HCT116 (cell line): Measurements from ENCODE around the gene RFX3. TPM values are rescaled to one million over a fixed set of nuclear protein-coding genes. Genes with fewer than 3 reads are reported as not detected.

Source experiments
- ATAC-seq: fragments of 200-7000 bp; cut with Tn5 transposase; 2 replicates; pipeline ENCODE4 v1.9.1; 2020; ENCODE audit warnings: mild to moderate bottlenecking, moderate library complexity
- BruUV-seq: library from RNA; stranded (reverse); fragments of 400-500 nt; replicated peaks from 2 replicates; lab custom pipeline; 2021; lab: Mats Ljungman, UMichigan
- CTCF ChIA-PET: fragments of 300-600 bp; sonication (Branson Sonifier 250); formaldehyde crosslinking; loops from one replicate; lab custom pipeline; 2021; ENCODE audit warnings: antibody characterized with exemption; lab: Charles Lee
- POLR2A ChIA-PET: fragments of 300-600, 350-600 bp; sonication (Branson Sonifier 250); formaldehyde crosslinking; loops from one replicate; lab custom pipeline; 2021; ENCODE audit warnings: antibody characterized with exemption; lab: Charles Lee
- RAD21 ChIA-PET, 2 experiments: fragments of 300-600 bp; sonication (Branson Sonifier 250); formaldehyde crosslinking; loops; one replicate each; lab custom pipeline; 2023; ENCODE audit warnings: low total read pairs in 2 of 2; ENCODE audit not compliant: uncharacterized antibody in 2 of 2, unreplicated experiment in 2 of 2, low non-redundant PET in 1 of 2; lab: Charles Lee
- DNase-seq: peaks from one replicate; pipeline ENCODE4 v3.0.0-alpha.2; 2010; ENCODE audit warnings: low read depth, low spot score
- H2AFZ ChIP-seq: fragments of 200-600 bp; shearing (Covaris generic), sonication (generic); 2 replicates; pipeline ENCODE4 v1.6.1; 2017; ENCODE audit warnings: low read depth, mixed run types, mixed read lengths, antibody characterized with exemption, low read length; ENCODE audit not compliant: poor library complexity, severe bottlenecking
- H3K27ac ChIP-seq: 2 replicates; pipeline ENCODE4 v1.5.1; 2012; ENCODE audit warnings: low read depth, low read length
- H3K27me3 ChIP-seq: fragments of 200-600 bp; sonication (generic); 2 replicates; pipeline ENCODE4 v1.6.1; 2016; ENCODE audit warnings: mixed run types, low read length, mixed read lengths; ENCODE audit not compliant: insufficient read depth
- H3K36me3 ChIP-seq, 2 experiments: fragments of 200-500 bp in 1 of 2; fragments of 200-600 bp in 1 of 2; sonication (Bioruptor generic) in 1 of 2; sonication (generic) in 1 of 2; 2 replicates each; pipeline versions ENCODE4 v1.5.1 to v1.6.1; 2014 to 2016; ENCODE audit warnings: low read length in 2 of 2, inconsistent platforms in 1 of 2, mixed read lengths in 1 of 2, mixed run types in 1 of 2; ENCODE audit not compliant: insufficient read depth in 2 of 2, control insufficient read depth in 1 of 2
- H3K4me1 ChIP-seq, 2 experiments: fragments of 200-600 bp in 1 of 2; sonication (generic) in 1 of 2; 2 replicates each; pipeline versions ENCODE4 v1.5.1 to v1.6.1; 2012 to 2017; ENCODE audit warnings: low read length in 2 of 2, inconsistent platforms in 1 of 2, mild to moderate bottlenecking in 1 of 2, mixed read lengths in 1 of 2, mixed run types in 1 of 2, moderate library complexity in 1 of 2; ENCODE audit not compliant: insufficient read depth in 2 of 2, control insufficient read depth in 1 of 2
- H3K4me2 ChIP-seq: fragments of 200-600 bp; sonication (generic); 2 replicates; pipeline ENCODE4 v1.6.1; 2017; ENCODE audit warnings: mixed run types, low read length, mixed read lengths
- H3K4me3 ChIP-seq, 2 experiments: fragments of 200-600 bp in 1 of 2; sonication (generic) in 1 of 2; replicated peaks in 1 of 2; 2 replicates each; pipeline ENCODE4 v1.5.1; 2011 to 2016; ENCODE audit warnings: low read length in 2 of 2, control low read depth in 1 of 2, low read depth in 1 of 2, mild to moderate bottlenecking in 1 of 2, mixed read lengths in 1 of 2, mixed run types in 1 of 2
- H3K79me2 ChIP-seq: fragments of 200-600 bp; sonication (generic); 2 replicates; pipeline ENCODE4 v1.6.1; 2017; ENCODE audit warnings: mild to moderate bottlenecking, mixed run types, low read length, moderate library complexity, mixed read lengths; ENCODE audit not compliant: insufficient read depth
- H3K9ac ChIP-seq: fragments of 200-600 bp; sonication (generic); 2 replicates; pipeline ENCODE4 v1.6.1; 2016; ENCODE audit warnings: low read length, mixed read lengths
- H3K9me2 ChIP-seq: fragments of 200-600 bp; sonication (generic), shearing (Covaris generic); 2 replicates; pipeline ENCODE4 v1.6.1; 2017; ENCODE audit warnings: mixed run types, mild to moderate bottlenecking, moderate library complexity; ENCODE audit not compliant: insufficient read depth
- H3K9me3 ChIP-seq, 2 experiments: fragments of 200-500 bp in 1 of 2; fragments of 200-600 bp in 1 of 2; sonication (Bioruptor generic) in 1 of 2; sonication (generic) in 1 of 2; 2 replicates each; pipeline ENCODE4 v1.6.1; 2014 to 2017; ENCODE audit warnings: low read length in 2 of 2, mixed read lengths in 2 of 2, inconsistent platforms in 1 of 2, low read depth in 1 of 2, mild to moderate bottlenecking in 1 of 2, mixed run types in 1 of 2, moderate library complexity in 1 of 2; ENCODE audit not compliant: control insufficient read depth in 1 of 2, insufficient read depth in 1 of 2
- H4K20me1 ChIP-seq: fragments of 200-600 bp; sonication (generic), shearing (Covaris generic); 2 replicates; pipeline ENCODE4 v1.6.1; 2017; ENCODE audit warnings: mixed run types, mild to moderate bottlenecking, moderate library complexity; ENCODE audit not compliant: insufficient read depth
- CBX3 ChIP-seq: IDR thresholded peaks from 2 replicates; pipeline ENCODE4 v1.6.1; 2012; ENCODE audit warnings: low read depth
- CEBPB ChIP-seq: IDR thresholded peaks from 2 replicates; pipeline ENCODE4 v1.6.1; 2012; ENCODE audit warnings: low read depth
- EGR1 ChIP-seq: IDR thresholded peaks from 2 replicates; pipeline ENCODE4 v1.6.1; 2012; ENCODE audit warnings: low read depth
- EZH2 ChIP-seq: fragments of 200-600 bp; sonication (generic); IDR thresholded peaks from 2 replicates; pipeline ENCODE4 v1.6.1; 2017; ENCODE audit warnings: antibody characterized with exemption, mixed run types
- EZH2phosphoT487 ChIP-seq: fragments of 200-600 bp; IDR thresholded peaks from 2 replicates; pipeline ENCODE4 v1.6.1; 2018; ENCODE audit warnings: antibody characterized with exemption, borderline replicate concordance
- FOSL1 ChIP-seq: IDR thresholded peaks from 2 replicates; pipeline ENCODE4 v1.6.1; 2012; ENCODE audit warnings: low read depth
- JUND ChIP-seq: IDR thresholded peaks from 2 replicates; pipeline ENCODE4 v1.6.1; 2012
- POLR2A ChIP-seq: IDR thresholded peaks from 2 replicates; pipeline ENCODE4 v1.7.0; 2011; ENCODE audit warnings: borderline replicate concordance; ENCODE audit not compliant: insufficient read depth, insufficient read length; ENCODE audit errors: extremely low read depth
- POLR2AphosphoS5 ChIP-seq: IDR thresholded peaks from 2 replicates; pipeline ENCODE4 v1.6.1; 2011; ENCODE audit warnings: mild to moderate bottlenecking, low read depth, low read length, moderate library complexity
- RAD21 ChIP-seq: IDR thresholded peaks from 2 replicates; pipeline ENCODE4 v1.6.1; 2012; ENCODE audit warnings: low read depth, mild to moderate bottlenecking
- SIN3A ChIP-seq: IDR thresholded peaks from 2 replicates; pipeline ENCODE4 v1.6.1; 2012; ENCODE audit warnings: low read depth
- SP1 ChIP-seq: IDR thresholded peaks from 2 replicates; pipeline ENCODE4 v1.6.1; 2012; ENCODE audit warnings: low read depth
- YY1 ChIP-seq: IDR thresholded peaks from 2 replicates; pipeline ENCODE4 v1.6.1; 2011; ENCODE audit warnings: low read length, low read depth, moderate library complexity, mild to moderate bottlenecking; ENCODE audit not compliant: insufficient replicate concordance; ENCODE audit errors: extremely low read depth
- ZBTB33 ChIP-seq: IDR thresholded peaks from 2 replicates; pipeline ENCODE4 v1.6.1; 2011; ENCODE audit warnings: mild to moderate bottlenecking, low read length, moderate library complexity; ENCODE audit not compliant: insufficient replicate concordance; ENCODE audit errors: extremely low read depth
- ZFX ChIP-seq: fragments of 450-650 bp; IDR thresholded peaks from 2 replicates; pipeline ENCODE4 v1.6.1; 2017
- intact Hi-C: fragments of 100-400 bp; cut with micrococcal nuclease; formaldehyde crosslinking; loops from 2 replicates; pipeline ENCODE4 v1.10.0; 2022
- total RNA-seq: library from RNA; stranded (reverse); gene quantifications from one replicate; pipeline ENCODE4 v1.2.1, GENCODE V29; 2021; ENCODE audit not compliant: unreplicated experiment
- TF ChIP-seq, protein P1 (sequence below), 3 experiments: fragments of 200-600 bp in 1 of 3; sonication (generic) in 1 of 3; IDR thresholded peaks in 2 of 3; conservative IDR thresholded peaks in 1 of 3; 2 replicates each; pipeline ENCODE4 v1.5.1; 2012 to 2017; ENCODE audit warnings: low read depth in 2 of 3, low read length in 2 of 3, antibody characterized with exemption in 1 of 3, borderline replicate concordance in 1 of 3, control low read depth in 1 of 3, mild to moderate bottlenecking in 1 of 3, mixed read lengths in 1 of 3, mixed run types in 1 of 3, moderate library complexity in 1 of 3; ENCODE audit not compliant: insufficient read depth in 1 of 3
- TF ChIP-seq, protein P2 (sequence below): IDR thresholded peaks from 2 replicates; pipeline ENCODE4 v1.6.1; 2012
- TF ChIP-seq, protein P3 (sequence below): IDR thresholded peaks from 2 replicates; pipeline ENCODE4 v1.6.1; 2012; ENCODE audit warnings: low read depth

The RFX3 gene
- total RNA-seq, 1 experiment from 2014 or later = 11.8 TPM

DNA sequence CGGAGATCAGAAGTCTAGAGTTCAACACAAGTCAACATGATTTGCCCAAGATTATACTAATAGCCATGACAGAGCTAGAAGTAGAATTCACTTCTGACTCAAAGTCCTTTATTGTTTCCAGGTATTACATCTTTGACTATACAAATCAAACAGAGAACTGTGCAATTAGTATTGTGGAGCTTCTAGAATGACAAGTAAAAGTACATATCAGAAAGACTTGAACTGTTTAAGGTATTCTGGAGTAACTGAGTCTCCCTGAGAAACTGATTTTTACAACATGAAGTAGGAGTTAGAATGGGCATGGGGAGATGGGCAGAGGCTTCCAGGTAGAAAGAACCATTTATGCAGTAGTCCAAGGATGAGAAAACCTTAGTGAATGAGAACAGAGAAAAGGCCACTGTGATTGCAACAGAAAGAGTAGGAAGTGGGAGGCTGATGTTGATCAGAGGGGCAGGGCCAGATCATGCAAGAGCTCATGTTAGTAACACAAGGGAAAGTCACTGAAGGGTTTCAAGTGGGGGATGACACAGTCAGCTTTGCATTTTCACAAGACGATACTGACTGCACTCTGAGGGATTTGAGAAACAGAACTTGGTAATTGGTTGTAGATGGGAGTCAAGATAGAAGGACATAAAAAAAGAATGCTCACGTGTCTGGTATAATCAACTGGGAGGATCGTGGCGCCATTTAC lies 280.7 kb downstream of the RFX3 start:
- ChIA-PET RAD21 (no interaction called here), POLR2A (no interaction called here), CTCF (no interaction called here)
- Histone ChIP-seq H3K4me1 (no peaks in the 10 kb centered on the region), H3K9ac (no peak overlapping the region), H3K79me2 (no peaks in the 10 kb centered on the region), H2AFZ (no peak overlapping the region), H3K9me3 (no peaks in the 10 kb centered on the region), H3K4me3 (no peak overlapping the region), H3K36me3 (no peaks in the 10 kb centered on the region), H3K27ac (no peak overlapping the region), H3K4me2 (no peak overlapping the region), H3K27me3 (no peaks in the 10 kb centered on the region), H4K20me1 (no peaks in the 10 kb centered on the region), H3K9me2 (no peaks in the 10 kb centered on the region)
- DNase-seq (no peak), ATAC-seq (no peak)
- TF ChIP-seq EGR1 (no peak), RAD21 (no peak), ZFX (no peak), CEBPB (no peak), EZH2 (no peak), JUND (no peak), CBX3 (no peak), FOSL1 (no peak), ZBTB33 (no peak), SIN3A (no peak), SP1 (no peak), EZH2phosphoT487 (no peak), YY1 (no peak), POLR2A (no peak), POLR2AphosphoS5 (no peak)
- TF ChIP-seq, protein P1, sequence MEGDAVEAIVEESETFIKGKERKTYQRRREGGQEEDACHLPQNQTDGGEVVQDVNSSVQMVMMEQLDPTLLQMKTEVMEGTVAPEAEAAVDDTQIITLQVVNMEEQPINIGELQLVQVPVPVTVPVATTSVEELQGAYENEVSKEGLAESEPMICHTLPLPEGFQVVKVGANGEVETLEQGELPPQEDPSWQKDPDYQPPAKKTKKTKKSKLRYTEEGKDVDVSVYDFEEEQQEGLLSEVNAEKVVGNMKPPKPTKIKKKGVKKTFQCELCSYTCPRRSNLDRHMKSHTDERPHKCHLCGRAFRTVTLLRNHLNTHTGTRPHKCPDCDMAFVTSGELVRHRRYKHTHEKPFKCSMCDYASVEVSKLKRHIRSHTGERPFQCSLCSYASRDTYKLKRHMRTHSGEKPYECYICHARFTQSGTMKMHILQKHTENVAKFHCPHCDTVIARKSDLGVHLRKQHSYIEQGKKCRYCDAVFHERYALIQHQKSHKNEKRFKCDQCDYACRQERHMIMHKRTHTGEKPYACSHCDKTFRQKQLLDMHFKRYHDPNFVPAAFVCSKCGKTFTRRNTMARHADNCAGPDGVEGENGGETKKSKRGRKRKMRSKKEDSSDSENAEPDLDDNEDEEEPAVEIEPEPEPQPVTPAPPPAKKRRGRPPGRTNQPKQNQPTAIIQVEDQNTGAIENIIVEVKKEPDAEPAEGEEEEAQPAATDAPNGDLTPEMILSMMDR (IDR thresholded peaks at IDR 0.05 in 2 of 3, conservative IDR thresholded peaks at IDR 0.05 in 1 of 3; ENCODE audit: borderline replicate concordance in 1 of 3, insufficient read depth in 1 of 3, low read depth in 2 of 3, low read length in 2 of 3) = no peak
- TF ChIP-seq, protein P2, sequence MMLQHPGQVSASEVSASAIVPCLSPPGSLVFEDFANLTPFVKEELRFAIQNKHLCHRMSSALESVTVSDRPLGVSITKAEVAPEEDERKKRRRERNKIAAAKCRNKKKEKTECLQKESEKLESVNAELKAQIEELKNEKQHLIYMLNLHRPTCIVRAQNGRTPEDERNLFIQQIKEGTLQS = no peak
- TF ChIP-seq, protein P3, sequence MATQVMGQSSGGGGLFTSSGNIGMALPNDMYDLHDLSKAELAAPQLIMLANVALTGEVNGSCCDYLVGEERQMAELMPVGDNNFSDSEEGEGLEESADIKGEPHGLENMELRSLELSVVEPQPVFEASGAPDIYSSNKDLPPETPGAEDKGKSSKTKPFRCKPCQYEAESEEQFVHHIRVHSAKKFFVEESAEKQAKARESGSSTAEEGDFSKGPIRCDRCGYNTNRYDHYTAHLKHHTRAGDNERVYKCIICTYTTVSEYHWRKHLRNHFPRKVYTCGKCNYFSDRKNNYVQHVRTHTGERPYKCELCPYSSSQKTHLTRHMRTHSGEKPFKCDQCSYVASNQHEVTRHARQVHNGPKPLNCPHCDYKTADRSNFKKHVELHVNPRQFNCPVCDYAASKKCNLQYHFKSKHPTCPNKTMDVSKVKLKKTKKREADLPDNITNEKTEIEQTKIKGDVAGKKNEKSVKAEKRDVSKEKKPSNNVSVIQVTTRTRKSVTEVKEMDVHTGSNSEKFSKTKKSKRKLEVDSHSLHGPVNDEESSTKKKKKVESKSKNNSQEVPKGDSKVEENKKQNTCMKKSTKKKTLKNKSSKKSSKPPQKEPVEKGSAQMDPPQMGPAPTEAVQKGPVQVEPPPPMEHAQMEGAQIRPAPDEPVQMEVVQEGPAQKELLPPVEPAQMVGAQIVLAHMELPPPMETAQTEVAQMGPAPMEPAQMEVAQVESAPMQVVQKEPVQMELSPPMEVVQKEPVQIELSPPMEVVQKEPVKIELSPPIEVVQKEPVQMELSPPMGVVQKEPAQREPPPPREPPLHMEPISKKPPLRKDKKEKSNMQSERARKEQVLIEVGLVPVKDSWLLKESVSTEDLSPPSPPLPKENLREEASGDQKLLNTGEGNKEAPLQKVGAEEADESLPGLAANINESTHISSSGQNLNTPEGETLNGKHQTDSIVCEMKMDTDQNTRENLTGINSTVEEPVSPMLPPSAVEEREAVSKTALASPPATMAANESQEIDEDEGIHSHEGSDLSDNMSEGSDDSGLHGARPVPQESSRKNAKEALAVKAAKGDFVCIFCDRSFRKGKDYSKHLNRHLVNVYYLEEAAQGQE = no peak
- no TSS peak for BruUV-seq
- intact Hi-C loops = loop anchor here (5.0 to 10.0 kb wide), 2 partner anchors 280 to 1122 kb away; partner anchors contain the start of gene RFX3
